NCI-H226 (cell line): ENCODE measurements around the gene PLGRKT.
"Not testable (repeated sequence)": the region's sequence is repeated elsewhere in the genome, so short reads cannot be mapped to it uniquely, and the experiment has no call there.

ENCODE experiments used
- DNase-seq: peaks from one replicate; pipeline ENCODE4 v3.0.0-alpha.2; 2015

The PLGRKT gene

GRCh38 chr9:5429873-5430564, 7.7 kb downstream of the PLGRKT start:
- DNase-seq = no peak

DNA sequence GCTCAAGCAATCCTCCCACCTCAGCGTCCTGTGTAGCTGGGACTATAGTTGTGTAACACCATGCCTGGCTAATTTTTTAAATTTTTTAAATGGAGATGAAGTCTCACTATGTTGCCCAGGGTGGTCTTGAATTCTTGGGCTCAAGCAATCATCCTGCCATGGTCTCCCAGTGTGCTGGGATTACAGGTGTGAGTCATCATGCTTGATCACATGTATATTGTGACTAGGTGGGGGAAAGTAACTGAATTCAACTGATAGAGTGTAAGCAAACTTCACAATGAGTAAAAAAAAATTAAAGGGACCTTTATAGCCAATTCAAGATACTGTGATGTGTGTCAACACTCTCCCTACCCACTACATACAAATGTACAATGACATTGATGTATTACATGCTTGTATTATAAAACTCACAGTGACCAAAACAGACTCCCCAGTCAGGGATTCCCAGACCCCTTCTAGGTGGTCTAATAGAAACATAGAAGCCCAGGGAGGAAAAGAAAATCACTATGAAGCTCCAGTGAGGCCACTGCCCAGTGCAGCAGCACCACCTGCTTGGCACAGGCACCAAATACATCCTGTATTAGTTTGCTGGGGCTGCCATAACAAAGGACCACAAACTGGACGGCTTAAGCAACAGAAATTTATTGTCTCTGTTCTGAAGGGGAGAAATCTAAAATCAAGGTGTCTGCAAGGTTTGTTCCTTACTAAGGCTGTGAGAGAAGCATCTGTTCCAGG, 8.8 kb downstream of the PLGRKT start:
- DNase-seq = no peak

GRCh38 chr9:5428172-5428571, 9.6 kb downstream of the PLGRKT start:
- DNase-seq = no peak

- no peak for DNase-seq
Measured at GRCh38 chr9:5427005-5427404, 10.7 kb downstream of the PLGRKT start.

DNA sequence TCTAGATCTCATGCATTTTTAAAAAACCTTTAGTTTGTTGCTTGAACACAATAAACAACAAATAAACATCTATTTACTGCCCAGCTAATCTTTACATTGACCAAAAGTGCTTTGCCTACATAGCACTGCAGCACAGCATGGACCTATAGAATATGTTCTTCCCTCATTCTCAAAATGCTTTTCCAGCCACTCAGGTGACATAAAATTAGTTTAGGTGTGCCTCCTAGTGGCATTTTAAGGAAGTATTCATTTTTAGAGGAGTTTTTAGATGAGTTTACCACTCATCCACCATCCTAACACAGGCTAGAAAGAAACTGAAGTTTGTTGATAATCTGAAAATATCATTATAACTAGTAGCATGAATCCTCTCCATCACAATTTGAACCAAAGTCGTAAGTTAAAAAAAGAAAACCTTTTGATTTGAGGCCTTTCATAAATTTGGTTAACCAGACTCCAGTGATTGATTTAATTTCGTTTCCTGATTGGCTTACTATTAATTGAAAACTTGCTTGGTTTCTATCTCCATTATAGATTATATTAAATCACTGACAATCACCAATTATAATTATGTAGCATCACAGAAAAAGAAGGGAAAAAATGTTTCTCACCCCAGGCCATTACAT, 12.6 kb downstream of the PLGRKT start:
- DNase-seq = peak; percentile 6

DNA sequence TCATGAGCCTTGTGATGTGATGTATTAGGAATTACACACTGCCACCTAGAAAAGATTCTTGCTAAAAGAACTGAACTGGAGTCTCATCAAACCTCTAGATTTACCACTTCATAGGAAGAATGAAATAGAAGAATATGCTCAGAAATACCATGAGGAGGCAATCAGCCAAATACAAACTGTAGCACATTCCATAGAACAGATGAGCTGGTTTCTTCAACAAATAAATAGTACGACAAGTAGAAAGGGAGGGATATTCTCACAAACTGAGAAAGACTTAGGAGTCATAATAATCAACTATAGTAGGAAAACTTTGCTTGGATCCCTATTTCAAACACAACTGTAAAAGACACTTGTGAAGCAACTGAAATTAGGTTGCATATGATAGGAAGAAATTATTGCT, 15.4 kb downstream of the PLGRKT start:
- no peak for DNase-seq

DNA sequence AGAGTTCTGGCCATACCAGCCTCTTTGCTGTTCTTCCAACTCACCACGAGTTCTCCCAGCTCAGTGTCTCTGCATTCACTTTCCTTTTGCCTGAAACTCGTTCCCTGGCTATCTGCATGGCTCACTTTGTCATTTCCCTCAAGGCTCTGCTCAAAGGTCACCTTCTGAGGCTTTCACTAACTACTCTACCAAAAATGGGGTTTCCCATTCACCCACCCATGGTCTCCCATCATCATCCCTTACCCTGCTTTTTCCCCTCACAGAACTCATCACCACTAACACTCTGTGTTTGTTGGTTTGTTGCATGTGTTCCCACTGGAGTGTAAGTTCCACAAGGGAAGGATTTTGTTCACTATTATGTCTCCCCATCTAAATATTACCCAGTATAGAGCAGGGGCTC, 16.6 kb downstream of the PLGRKT start:
- DNase-seq = no peak

DNA sequence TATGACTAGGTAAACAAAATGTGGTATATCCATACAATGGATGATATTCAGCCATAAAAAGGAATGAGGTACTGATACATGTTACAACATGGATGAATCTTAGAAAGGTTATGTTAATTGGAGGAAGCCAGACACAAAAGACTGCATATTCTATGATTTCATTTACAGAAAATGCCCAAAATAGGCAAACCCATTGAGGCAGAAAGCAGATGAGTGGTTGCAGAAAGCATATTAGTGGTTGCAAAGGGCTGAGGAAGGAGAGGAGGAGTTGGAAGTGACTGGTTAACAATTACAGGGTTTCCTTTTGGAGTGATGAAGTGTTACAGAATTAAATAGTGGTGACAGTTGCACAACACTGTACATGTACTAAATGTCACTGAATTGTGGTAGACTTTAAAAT, 17.7 kb downstream of the PLGRKT start:
- no peak for DNase-seq

DNA sequence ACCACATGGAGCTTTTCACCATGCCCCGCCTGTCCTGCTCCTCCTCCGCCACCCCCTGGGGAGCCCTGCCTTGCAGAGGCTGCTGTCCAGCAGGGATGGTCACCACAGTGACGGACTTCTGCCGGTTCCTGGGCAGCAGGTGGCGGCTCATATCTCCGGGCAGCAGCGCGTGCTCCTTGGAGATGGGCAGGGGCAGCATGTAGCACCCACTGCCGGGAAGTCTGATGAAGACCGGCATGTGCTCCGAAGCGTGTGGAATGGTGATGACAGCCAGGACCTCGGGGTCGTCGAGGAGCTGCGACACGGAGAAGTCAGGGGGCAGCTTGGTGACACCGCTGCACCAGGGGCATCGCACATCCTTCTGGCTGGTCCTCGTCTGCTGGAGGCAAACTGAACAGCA, 19.2 kb downstream of the PLGRKT start:
- DNase-seq = no peak

DNA sequence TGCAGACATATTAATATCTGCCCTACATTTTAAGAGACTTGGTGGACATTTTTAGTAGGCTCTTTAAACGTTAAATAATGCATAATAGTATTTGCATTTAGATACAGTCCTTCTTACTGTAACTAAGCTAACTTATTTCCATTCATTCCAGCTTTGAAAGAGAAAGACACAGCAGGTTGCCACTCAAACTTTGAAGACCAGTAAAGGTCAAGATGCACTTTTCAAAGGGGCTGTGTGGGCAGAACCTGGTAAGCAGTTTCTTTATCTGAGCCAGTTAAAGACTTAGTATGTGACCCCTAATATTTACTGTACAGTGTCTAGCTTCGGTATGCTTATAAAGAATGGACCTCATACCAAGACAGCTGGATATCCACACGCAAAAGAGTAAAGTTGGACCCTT, 20.8 kb downstream of the PLGRKT start:
- DNase-seq = no peak

GRCh38 chr9:5408596-5408995, 29.1 kb downstream of the PLGRKT start:
- no peak for DNase-seq

- no peak for DNase-seq
Measured at GRCh38 chr9:5402217-5402616, 35.5 kb downstream of the PLGRKT start.

DNA sequence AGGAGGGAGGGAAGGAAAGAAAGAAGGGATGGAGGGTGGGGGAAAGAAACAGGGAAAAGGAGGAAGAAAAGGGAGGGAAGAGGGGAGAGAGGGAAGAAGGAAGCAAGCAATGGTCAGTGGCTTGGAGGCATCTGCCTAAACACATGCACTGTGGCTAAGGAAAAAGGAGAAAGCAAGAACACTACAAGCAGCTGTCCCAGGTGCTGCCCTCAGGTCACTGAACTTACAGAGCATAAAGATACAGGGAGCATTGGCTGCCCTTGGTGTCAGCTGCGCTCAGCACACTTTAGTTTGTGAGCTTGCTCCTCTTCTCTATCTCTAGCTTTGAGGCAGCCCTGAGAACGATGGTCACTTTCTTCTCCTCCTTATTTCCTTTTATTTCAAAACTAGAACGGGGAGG, 40.2 kb downstream of the PLGRKT start:
- not testable (repeated sequence) for DNase-seq

- DNase-seq = no peak
Measured at GRCh38 chr9:5395428-5395827, 42.3 kb downstream of the PLGRKT start.

DNA sequence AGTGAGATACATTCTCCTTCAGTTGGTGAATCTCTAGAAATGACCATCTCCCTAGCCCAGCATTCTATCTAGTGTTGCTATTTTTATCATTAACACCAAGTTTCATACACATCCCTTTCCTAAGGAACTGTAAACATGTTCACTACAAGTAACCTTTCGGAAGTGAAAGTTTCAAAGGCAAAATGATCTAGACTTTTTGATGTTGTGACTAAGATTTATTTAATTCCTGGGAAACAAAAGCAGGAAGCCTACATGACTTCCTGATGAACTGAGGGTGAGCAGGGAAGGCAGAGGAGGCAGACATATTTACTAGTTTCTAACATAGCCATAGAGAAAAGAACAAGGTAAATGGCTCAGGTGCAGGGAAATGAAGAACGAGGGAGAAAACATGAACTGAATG, 43.7 kb downstream of the PLGRKT start:
- DNase-seq = not testable (repeated sequence)

GRCh38 chr9:5393497-5393896, 44.2 kb downstream of the PLGRKT start:
- no peak for DNase-seq

- peak; percentile 23 for DNase-seq
Measured at GRCh38 chr9:5392285-5392684, 45.4 kb downstream of the PLGRKT start.

- DNase-seq = peak; percentile 75
Measured at GRCh38 chr9:5389109-5389732, 48.5 kb downstream of the PLGRKT start.

DNA sequence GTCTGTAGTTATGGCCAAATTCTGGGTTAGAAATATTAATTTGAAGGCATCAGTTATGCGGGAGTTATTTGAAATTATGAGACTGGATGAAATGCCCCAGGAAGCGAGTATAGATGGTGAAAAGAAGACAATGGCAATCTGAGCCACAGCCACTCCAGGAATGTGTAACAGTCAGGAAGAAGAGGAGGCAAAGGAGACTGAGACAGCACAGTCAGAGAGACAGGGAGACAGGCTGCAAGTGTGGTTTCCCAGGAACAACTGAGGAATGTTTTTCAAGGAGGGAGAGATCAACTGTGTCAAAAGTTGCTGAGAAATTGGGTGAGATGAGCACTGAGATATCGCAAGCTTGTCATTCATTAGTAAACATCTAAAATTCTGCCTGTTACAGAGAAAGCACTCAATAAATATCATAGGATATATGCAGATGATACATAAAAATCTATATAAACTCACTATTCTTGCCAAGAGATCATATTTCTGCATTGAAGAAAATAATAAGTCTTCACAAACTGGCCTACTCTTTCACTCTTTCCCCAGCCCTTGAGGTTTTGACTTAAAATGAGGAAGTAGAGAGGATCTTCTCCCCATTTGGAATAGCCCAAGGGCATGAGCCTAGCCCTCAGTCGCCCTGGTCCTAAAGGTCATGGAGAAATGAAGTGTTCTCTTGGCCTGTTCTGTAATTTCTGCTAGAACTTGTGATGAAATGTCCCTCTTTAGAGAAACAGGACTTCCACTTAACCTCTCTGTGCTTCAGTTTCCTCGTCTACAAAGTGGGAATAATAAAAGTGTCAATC, 49.5 kb downstream of the PLGRKT start:
- DNase-seq = no peak

DNA sequence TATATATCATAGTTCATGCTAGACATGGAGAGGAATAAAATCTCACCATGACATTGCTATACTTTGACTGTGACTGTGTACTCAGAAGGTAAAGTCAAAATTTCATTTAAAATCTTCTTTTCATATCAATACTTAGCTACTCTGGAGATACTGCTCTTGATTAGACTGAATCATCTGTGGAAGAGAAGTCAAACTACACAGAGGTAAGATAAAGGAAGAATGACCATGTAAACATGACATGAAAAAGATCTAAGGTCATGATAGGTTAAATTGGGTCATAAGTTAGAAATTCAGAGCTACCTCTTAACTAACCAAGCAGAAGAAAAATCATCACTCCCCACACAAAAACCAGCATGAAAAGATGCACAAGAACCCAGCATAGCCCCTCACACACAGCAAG, 53.3 kb downstream of the PLGRKT start:
- no peak for DNase-seq

- DNase-seq = no peak
Measured at GRCh38 chr9:5382479-5382878, 55.2 kb downstream of the PLGRKT start.

DNA sequence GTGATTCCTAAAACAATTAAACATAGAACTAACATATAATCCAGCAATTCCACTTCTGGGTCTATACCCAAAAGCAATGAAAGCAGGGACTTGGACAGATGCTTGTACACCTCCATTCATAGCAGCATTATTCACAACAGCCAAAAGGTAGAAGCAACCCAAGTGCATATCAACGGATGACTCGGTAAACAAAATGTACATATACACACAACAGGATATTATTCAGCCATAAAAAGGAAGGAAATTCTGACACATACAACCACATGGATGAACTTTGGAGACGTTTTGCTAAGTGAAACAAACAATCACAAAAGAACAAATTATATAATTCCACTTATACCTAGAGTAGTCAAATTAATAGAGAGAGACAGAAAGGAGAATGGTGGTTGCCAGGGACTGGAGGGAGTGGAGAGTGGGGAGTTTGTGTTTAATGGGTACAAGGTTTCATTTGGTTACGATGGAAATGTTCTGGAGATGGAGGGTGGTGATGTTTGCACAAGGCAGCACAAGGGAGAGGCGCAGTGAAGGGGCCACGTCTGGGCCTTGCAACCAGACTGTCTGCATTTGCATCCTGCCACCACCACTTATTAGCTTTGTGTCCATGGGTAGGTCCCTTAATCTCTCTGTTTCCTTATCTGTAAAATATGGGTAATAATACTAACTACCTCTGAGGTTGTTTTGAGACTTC, 61.8 kb downstream of the PLGRKT start:
- no peak for DNase-seq
